ENCODE data around the gene ADGRB2.

Gene ADGRB2

GRCh38 chr1:31783846-31784245, 19.7 kb upstream of the ADGRB2 start:
- no peak for DNase-seq (ENCODE audit: low read depth in 2 of 2)

DNA sequence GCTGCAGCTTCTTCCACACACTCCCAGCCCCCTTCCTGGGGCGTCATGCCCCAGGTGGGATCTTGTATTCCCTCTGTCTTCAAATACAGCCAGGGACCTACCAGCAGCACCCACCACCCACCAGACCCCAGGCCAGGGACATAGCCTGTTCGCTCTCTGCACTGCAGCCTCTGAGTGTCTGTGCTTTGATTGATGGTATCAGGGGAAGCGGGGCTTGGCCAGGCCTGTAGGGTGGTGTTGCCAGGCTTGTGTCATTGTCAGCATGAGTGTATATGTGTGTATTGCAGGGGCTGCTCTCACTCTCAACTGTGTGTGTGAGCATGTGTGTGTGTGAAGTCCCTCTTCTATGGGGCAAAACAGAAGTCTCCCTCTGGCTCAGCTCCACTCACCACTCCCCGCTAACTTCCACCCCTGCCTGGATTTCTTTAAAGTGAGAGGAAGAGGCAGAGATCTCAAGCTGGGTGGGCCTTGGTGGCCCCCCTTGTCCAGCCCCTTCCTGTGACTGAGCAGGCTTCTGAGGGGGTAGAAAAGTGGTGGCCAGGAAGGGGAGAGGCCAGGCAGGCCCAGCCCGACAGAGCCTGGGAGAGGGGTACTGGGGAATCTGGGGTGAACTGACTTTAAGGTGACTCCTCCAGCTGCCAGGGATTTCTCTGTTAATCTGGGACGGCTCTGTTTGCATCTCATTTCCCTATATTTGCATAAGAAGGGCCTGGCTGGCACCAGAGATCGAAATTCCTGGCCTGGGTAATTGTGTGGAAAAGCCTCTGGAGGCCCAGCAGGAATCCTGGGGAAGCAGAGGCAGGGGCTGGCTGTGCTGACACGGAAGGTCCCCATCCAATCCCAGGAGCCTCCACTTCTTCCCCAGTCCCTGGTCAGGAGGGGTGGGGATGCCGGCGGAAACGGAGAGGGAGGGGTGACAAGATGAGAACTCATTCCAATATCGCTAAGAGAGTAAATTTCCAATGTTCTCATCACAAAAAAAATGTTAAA, 18.6 kb upstream of the ADGRB2 start:
- no peak for DNase-seq (ENCODE audit: low read depth in 2 of 2)

DNA sequence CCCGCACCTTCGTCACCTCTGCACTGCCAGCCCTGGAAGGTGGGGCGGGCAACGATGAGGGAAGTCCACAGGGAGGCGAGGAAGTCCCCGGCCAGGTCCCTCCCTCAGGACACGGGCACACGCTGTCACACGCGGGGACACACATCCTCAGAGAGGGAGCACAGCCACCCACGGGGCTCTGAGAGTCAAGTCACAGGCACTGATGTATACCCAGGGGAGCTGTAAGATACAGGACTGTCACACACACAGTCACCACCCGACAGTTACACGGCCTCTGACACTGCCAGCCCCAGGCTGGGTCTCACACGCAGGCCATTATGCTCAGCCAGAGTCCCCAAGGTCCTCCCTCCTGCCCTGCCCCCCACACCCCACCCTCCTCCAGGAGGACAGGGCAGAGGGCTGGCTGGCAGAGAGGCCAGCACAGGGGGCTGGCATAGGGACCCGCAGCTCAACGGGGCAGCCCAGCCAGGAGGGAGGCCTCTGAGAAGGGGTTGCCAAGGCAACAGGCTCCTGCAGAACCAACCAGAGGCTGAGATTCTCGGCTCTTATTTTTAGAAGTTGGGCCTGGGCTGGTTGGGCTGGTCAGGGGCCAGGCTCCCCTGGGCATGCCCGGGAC, 17.7 kb upstream of the ADGRB2 start:
- no peak for DNase-seq (ENCODE audit: low read depth in 2 of 2)

- no peak for DNase-seq (ENCODE audit: low read depth in 2 of 2)
Observed at GRCh38 chr1:31781138-31781755, 17.1 kb upstream of the ADGRB2 start.

- no peak for DNase-seq (ENCODE audit: low read depth in 2 of 2)
Observed at GRCh38 chr1:31780632-31781031, 16.5 kb upstream of the ADGRB2 start.

GRCh38 chr1:31779687-31780086, 15.5 kb upstream of the ADGRB2 start:
- DNase-seq (ENCODE audit: low read depth in 2 of 2) = no peak

GRCh38 chr1:31778763-31779488, 14.8 kb upstream of the ADGRB2 start:
- no peak for DNase-seq (ENCODE audit: low read depth in 2 of 2)

GRCh38 chr1:31776516-31776915, 12.4 kb upstream of the ADGRB2 start:
- no peak for DNase-seq (ENCODE audit: low read depth in 2 of 2)

- DNase-seq (ENCODE audit: low read depth in 2 of 2) = no peak
Observed at GRCh38 chr1:31776032-31776431, 11.9 kb upstream of the ADGRB2 start.

DNA sequence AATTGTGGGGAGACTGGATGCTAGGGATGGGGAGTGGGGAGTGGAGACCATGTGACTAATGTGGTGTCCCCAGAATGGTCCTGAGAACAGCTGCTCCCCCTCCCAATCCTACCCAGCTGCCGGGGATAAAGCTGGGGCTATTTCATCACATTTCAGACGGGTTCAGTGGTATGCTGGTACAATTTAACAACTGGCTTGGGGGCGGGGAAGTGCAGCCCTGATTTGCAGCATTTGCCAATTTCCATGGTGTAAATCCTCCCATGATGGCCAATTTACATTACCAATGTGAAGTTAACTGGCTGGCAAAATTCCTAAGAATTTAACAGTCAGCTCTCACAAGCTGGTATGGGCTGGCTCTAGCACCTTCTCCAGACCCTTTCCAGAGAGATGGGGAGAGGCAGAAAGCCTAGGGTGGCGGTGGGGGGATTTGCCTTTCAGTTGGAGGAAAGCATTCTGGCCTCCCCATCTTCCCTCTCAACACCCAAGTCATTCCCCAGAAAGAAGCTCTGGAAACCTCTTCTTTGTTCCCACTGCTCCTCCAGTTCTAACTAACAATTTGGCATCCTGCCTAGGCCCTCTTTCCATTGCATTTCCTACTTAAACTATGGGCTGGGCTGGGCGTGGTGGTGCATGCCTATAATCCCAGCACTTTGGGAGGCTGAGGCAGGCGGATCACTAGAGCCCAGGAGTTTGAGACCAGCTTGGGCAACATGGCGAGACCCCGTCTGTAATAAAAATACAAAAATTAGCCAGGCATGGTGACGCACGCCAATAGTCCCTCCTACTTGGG, 11.3 kb upstream of the ADGRB2 start:
- DNase-seq (ENCODE audit: low read depth in 2 of 2) = no peak

GRCh38 chr1:31774495-31774894, 10.4 kb upstream of the ADGRB2 start:
- no peak for DNase-seq (ENCODE audit: low read depth in 2 of 2)

GRCh38 chr1:31773861-31774260, 9.7 kb upstream of the ADGRB2 start:
- no peak for DNase-seq (ENCODE audit: low read depth in 2 of 2)

DNA sequence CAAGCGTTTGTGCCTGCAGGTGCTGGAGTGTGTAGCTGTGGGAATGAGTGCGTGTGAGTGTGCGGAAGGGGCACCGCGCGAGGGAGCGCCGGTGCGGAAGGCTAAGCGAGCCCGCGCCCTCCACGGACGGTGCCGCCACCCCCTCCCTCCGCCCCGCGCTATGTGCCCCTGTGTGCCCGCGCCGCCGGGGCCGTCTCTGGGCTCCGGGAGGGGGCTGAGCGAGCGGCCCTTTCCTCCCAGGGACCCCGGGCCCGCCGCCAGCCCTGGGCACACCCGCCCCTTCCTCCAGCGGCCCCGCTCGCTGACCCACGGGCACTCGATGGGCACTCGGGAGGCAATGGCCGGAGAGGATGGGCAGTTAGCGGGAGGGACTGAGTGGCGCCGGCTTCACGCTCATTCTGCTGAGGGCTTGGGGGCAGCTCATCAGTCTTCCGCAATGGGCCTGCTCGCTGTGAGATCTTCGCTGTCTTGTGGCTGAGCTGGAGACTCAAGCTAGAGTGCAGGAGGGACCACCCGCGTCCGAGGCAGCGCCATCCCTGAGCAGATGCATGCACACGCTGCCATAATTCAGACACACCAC, 8.6 kb upstream of the ADGRB2 start:
- DNase-seq (ENCODE audit: low read depth in 2 of 2) = no peak

GRCh38 chr1:31771891-31772668, 7.9 kb upstream of the ADGRB2 start:
- peak in 1 of 2 donors; percentile 36 for DNase-seq (ENCODE audit: low read depth in 2 of 2)

DNA sequence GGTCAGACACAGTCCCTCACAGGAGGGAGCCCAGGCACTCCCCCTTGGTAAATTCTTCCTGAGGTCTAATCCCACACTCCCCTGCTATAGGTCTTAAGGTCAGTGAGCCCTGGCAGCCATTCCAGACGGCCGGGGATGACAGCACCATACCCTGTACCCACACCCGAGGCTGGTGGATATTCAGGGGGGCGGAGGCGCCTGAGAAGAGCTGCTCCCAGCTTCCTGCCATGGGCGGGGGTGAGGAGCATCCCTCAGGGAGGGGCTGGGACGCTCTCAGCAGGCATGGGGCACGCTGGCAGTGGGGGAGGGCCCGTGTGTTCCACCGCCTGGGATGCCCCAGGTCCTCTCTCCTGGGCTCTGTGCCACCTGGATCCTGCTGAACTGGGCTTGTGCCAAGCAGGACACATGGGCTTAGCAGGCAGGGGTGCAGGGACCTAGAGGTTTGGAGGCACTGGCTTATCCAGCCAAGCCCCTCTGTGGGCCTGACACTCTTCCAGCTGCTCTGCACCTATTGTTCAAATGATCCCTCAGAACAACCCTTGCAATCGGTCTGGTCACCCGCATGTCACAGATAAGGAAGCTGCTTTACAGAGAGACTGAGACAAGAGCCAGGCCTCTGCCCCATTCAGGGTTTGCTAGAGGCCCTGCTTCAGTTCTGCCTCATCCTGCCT, 5.7 kb upstream of the ADGRB2 start:
- no peak for DNase-seq (ENCODE audit: low read depth in 2 of 2)

DNA sequence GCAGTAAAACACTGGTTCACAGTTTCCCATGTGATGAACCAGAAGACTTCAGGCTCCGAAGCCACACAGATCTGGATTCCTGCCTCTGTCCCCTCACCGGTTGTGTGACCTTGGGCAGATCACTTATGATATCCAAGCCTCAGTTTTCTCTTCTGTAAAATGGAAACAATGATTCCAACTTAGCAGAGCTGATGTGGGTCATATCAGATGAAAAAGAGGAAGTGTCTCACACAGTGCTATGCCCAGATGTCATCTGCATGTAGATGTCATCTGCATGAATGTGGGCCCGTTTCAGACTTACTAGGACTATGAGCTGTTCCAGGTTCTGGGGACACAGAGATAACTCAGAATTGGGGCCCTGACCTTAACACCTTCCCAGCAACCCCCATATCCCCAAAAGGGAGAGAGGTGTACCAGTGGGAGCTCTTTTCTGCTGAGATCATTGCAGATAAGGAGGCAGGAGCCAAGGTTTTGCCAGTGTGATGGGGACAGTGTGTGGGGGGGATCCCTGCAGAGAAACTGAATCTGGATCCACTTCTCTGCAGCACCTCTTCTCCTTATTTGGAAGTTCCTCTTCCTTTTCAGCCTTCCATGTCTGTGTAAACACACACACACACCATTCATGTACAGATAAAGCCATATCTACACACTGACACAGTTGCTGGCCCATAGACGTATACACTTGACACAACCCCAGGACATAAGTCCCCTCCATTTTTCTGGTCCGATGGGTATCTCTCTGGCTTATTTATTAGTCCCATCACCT, 5.0 kb upstream of the ADGRB2 start:
- DNase-seq (ENCODE audit: low read depth in 2 of 2) = peak in 1 of 2 donors; percentile 31

DNA sequence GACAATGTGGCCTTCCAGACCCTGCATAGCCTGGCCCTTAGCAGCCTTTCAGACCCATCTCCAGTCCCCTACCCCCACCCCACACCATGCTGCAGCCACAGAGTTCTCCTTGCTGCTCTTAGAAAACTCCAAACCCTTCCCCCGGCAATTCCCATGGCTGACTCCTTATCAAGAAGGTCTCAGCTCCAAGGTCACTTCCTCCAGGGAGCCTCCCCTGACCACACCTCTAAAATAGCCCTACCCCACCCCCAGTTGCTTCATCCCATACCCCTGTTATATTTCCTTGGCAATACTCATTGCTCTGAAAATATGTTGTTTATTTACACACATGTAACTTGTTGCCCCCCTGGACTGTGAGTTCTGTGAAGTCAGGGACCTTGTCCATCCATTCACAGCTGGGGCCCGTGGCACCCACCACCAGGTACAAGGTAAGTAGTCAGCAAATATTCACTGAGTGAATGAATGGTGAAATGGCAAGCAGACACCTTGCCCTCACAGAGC, 4.3 kb upstream of the ADGRB2 start:
- no peak for DNase-seq (ENCODE audit: low read depth in 2 of 2)

GRCh38 chr1:31767225-31767624, 3.1 kb upstream of the ADGRB2 start:
- no peak for DNase-seq (ENCODE audit: low read depth in 2 of 2)

Data from stimulated activated CD4-positive, alpha-beta T cell treated with anti-CD3 and anti-CD28 coated beads, Interleukin-4, amount 100 ng/mL, for 48 hours (primary cell).